GM12873 (cell line): Measurements from ENCODE around the gene MCC.

Experiments
- CTCF ChIP-seq: IDR thresholded peaks from 2 replicates; pipeline ENCODE4 v1.5.1; 2012; ENCODE audit warnings: low read depth, mild to moderate bottlenecking, moderate library complexity, low read length, control low read depth; ENCODE audit not compliant: insufficient read depth; ENCODE audit errors: missing control alignments

Gene MCC

GRCh38 chr5:113508756-113509155 lies 20.5 kb upstream of the MCC start:
- TF ChIP-seq CTCF = no peak

GRCh38 chr5:113507601-113508000 lies 19.3 kb upstream of the MCC start:
- TF ChIP-seq CTCF = no peak

GRCh38 chr5:113505181-113505580 lies 16.9 kb upstream of the MCC start:
- TF ChIP-seq CTCF = no peak

- no peak for TF ChIP-seq CTCF
Measured at GRCh38 chr5:113503146-113503545, 14.9 kb upstream of the MCC start.

GRCh38 chr5:113502073-113502472 lies 13.8 kb upstream of the MCC start:
- no peak for TF ChIP-seq CTCF

- TF ChIP-seq CTCF = no peak
Measured at GRCh38 chr5:113495422-113495841, 7.2 kb upstream of the MCC start.

GRCh38 chr5:113493446-113493845 lies 5.2 kb upstream of the MCC start:
- no peak for TF ChIP-seq CTCF
